CD4-positive, alpha-beta T cell (primary cell): ENCODE results near the gene TBPL2. TPM values are rescaled to one million over a fixed set of nuclear protein-coding genes. Genes with fewer than 3 reads are reported as not detected.
A peak's percentile ranks its signal among the peaks of the same experiment; 100 is the strongest.

ENCODE experiments used
- ATAC-seq: fragments of 200-7000 bp; cut with Tn5 transposase; one replicate; pipeline ENCODE4 v1.10.0; 2022; ENCODE audit warnings: mild to moderate bottlenecking; ENCODE audit not compliant: poor library complexity
- CTCF ChIA-PET: fragments of 350-600 bp; sonication (Branson Sonifier 250); formaldehyde crosslinking; loops from one replicate; lab custom pipeline; 2021; ENCODE audit warnings: antibody characterized with exemption, inconsistent platforms; lab: Charles Lee
- POLR2A ChIA-PET: fragments of 350-600 bp; sonication (Branson Sonifier 250); formaldehyde crosslinking; loops from one replicate; lab custom pipeline; 2021; ENCODE audit warnings: antibody characterized with exemption, inconsistent platforms; lab: Charles Lee
- DNase-seq, 14 experiments: peaks; one replicate each; pipeline ENCODE4 v3.0.0-alpha.2; 2013 to 2020; ENCODE audit warnings: mixed read lengths in 2 of 14
- H3K27ac ChIP-seq, 2 donors: one replicate each; pipeline versions ENCODE4 v1.5.1 to v1.7.0; 2013; ENCODE audit warnings: low read length in 2 of 2, low read depth in 1 of 2, mild to moderate bottlenecking in 1 of 2
- H3K27me3 ChIP-seq, 2 experiments: 1 replicate in 1 of 2; 2 replicates in 1 of 2; pipeline versions ENCODE4 v1.6.1 to v1.7.0; 2013; ENCODE audit warnings: low read length in 2 of 2, control low read depth in 1 of 2, mild to moderate bottlenecking in 1 of 2, moderate library complexity in 1 of 2; ENCODE audit not compliant: insufficient read depth in 2 of 2, control insufficient read depth in 1 of 2
- H3K36me3 ChIP-seq: one replicate; pipeline ENCODE4 v1.6.1; 2013; ENCODE audit warnings: low read length, control low read depth; ENCODE audit not compliant: insufficient read depth
- H3K4me1 ChIP-seq: one replicate; pipeline ENCODE4 v1.6.1; 2013; ENCODE audit warnings: low read length, control low read depth; ENCODE audit not compliant: insufficient read depth
- H3K4me3 ChIP-seq: one replicate; pipeline ENCODE4 v1.5.1; 2013; ENCODE audit warnings: mild to moderate bottlenecking, low read length, moderate library complexity
- H3K9me3 ChIP-seq, 2 experiments: 1 replicate in 1 of 2; 2 replicates in 1 of 2; pipeline versions ENCODE4 v1.6.1 to v1.7.0; 2013; ENCODE audit warnings: low read length in 2 of 2, mild to moderate bottlenecking in 2 of 2, control low read depth in 1 of 2, moderate library complexity in 1 of 2; ENCODE audit not compliant: control insufficient read depth in 1 of 2, insufficient read depth in 1 of 2
- H3K27ac Mint-ChIP-seq: one replicate; pipeline ENCODE4 v1.8.0; 2020; ENCODE audit warnings: mixed read lengths
- H3K27me3 Mint-ChIP-seq: one replicate; pipeline ENCODE4 v1.8.0; 2021; ENCODE audit warnings: mixed read lengths
- H3K36me3 Mint-ChIP-seq: one replicate; pipeline ENCODE4 v1.8.0; 2021; ENCODE audit warnings: low read depth, mixed read lengths
- H3K4me1 Mint-ChIP-seq: one replicate; pipeline ENCODE4 v1.8.0; 2021; ENCODE audit warnings: low read depth, mixed read lengths
- H3K4me3 Mint-ChIP-seq: one replicate; pipeline ENCODE4 v1.8.0; 2020; ENCODE audit warnings: mild to moderate bottlenecking, mixed read lengths
- H3K9me3 Mint-ChIP-seq: one replicate; pipeline ENCODE4 v1.8.0; 2020; ENCODE audit warnings: mixed read lengths
- intact Hi-C, 2 experiments: fragments of 100-400 bp; cut with DNase I in 1 of 2; cut with micrococcal nuclease in 1 of 2; formaldehyde crosslinking; loops; one replicate each; pipeline versions ENCODE4 v1.15.1 to v1.9.0; 2023 to 2025; cut with DNase I, micrococcal nuclease
- total RNA-seq, 174 experiments: library from RNA in 2 of 174; stranded (reverse) in 2 of 174; gene quantifications; one replicate each; pipeline ENCODE4 v1.2.3 and lab custom pipeline; 2021 to 2026
- TF ChIP-seq, protein P1 (sequence below): fragments of 200-600 bp; IDR thresholded peaks from one replicate; pipeline ENCODE4 v1.8.0; 2022; ENCODE audit warnings: antibody characterized with exemption, mild to moderate bottlenecking

The TBPL2 gene
- total RNA-seq, 2 experiments from 2014 or later = not detected

DNA sequence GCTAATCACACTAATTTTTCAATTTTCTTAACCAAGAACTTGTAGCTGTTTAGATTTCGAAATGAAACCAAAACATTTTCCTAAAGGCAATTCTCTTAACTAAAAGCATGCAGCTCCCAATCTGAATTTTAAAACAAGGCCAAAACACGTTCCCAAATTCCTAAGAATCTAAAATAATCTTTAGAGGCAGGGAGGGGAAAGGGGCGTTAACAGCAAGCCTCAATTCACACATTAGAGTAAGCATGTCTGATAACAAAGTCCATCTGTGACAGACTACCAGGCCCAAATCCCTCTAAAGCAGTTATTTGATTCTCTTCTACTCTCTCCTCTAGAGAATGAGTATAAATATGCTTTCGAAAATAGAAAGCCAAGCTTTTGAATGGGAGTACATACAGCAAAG, 29.5 kb downstream of the TBPL2 start:
- peaks cover 58% of the 10 kb centered on the region for H3K4me1 Mint-ChIP-seq
- H3K27me3 ChIP-seq = no peaks in the 10 kb centered on the region
- H3K36me3 ChIP-seq = peaks cover 5% of the 10 kb centered on the region
- ChIA-PET POLR2A (interaction anchor here (0.7 to 1.8 kb wide), 4 partner anchors 21 to 168 kb away, joined by 4 read pairs; partner anchors contain the start of gene FBXO34), CTCF (interaction anchor here (1.2 to 1.4 kb wide), 2 partner anchors 95 to 359 kb away, joined by 3 read pairs; partner anchors contain the start of gene MAPK1IP1L)
- TF ChIP-seq, protein P1, sequence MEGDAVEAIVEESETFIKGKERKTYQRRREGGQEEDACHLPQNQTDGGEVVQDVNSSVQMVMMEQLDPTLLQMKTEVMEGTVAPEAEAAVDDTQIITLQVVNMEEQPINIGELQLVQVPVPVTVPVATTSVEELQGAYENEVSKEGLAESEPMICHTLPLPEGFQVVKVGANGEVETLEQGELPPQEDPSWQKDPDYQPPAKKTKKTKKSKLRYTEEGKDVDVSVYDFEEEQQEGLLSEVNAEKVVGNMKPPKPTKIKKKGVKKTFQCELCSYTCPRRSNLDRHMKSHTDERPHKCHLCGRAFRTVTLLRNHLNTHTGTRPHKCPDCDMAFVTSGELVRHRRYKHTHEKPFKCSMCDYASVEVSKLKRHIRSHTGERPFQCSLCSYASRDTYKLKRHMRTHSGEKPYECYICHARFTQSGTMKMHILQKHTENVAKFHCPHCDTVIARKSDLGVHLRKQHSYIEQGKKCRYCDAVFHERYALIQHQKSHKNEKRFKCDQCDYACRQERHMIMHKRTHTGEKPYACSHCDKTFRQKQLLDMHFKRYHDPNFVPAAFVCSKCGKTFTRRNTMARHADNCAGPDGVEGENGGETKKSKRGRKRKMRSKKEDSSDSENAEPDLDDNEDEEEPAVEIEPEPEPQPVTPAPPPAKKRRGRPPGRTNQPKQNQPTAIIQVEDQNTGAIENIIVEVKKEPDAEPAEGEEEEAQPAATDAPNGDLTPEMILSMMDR = no peak
- no peak overlapping the region for H3K27ac ChIP-seq
- no peaks in the 10 kb centered on the region for H3K9me3 ChIP-seq
- no peaks in the 10 kb centered on the region for H3K27me3 Mint-ChIP-seq
- no peak for DNase-seq
- no peak for ATAC-seq
- H3K27ac Mint-ChIP-seq = peak overlapping the region; percentile 69
- peak overlapping the region; percentile 92 for H3K4me3 ChIP-seq
- no peaks in the 10 kb centered on the region for H3K9me3 Mint-ChIP-seq
- peak overlapping the region; percentile 85 for H3K4me3 Mint-ChIP-seq
- H3K36me3 Mint-ChIP-seq = peaks cover 13% of the 10 kb centered on the region
- H3K4me1 ChIP-seq = peaks cover 9% of the 10 kb centered on the region
- intact Hi-C loops = loop anchor here in 1 of 2 experiments (2.0 to 10.0 kb wide), 2 partner anchors 358 to 704 kb away; partner anchors contain the start of gene PELI2

DNA sequence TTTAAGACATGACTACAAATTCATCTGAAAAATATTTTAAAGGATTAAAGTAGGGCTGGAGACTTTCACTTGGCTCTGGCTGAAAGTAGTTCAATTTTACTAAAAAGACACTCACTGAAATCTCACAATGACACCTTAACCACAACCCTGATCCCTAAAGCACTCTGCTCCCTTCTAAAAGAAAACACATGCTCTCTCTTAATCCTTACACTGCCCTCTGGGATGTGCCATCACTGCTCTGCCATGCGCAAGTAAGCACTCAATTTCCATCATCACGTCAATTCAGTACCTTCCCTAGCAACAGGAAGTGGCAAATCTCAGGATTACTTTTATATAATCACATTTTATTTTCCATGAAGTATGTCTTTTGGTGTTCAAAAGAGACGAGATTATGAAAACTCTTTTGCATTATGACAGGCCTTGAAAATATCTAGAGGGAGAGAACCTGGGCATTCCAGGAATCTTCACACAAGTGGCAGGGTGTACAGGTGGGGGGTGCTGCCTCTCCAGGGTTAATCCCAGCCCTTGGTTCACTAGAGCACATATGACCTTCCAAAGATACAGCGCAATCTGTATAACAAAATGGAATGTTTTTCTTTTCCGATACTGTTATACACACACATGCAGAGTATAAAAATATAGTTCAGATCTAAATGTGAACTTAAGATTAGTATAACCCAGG, 36.1 kb downstream of the TBPL2 start:
- no peak for DNase-seq
- no peaks in the 10 kb centered on the region for H3K27me3 Mint-ChIP-seq
- ATAC-seq = no peak
- no peak overlapping the region for H3K4me3 ChIP-seq
- peaks cover 62% of the 10 kb centered on the region for H3K4me1 Mint-ChIP-seq
- no peak overlapping the region for H3K4me3 Mint-ChIP-seq
- intact Hi-C loops = no loop called here
- CTCF ChIA-PET = no interaction called here
- H3K36me3 ChIP-seq = peaks cover 5% of the 10 kb centered on the region
- H3K9me3 ChIP-seq = no peaks in the 10 kb centered on the region
- no peak overlapping the region for H3K27ac ChIP-seq
- H3K9me3 Mint-ChIP-seq = no peaks in the 10 kb centered on the region
- H3K27me3 ChIP-seq = no peaks in the 10 kb centered on the region
- no peak overlapping the region for H3K27ac Mint-ChIP-seq
- TF ChIP-seq, protein P1 = no peak
- peaks cover 13% of the 10 kb centered on the region for H3K36me3 Mint-ChIP-seq
- peaks cover 4% of the 10 kb centered on the region for H3K4me1 ChIP-seq
- POLR2A ChIA-PET = no interaction called here

- POLR2A ChIA-PET = no interaction called here
Observed at GRCh38 chr14:55401751-55402150, 38.7 kb downstream of the TBPL2 start.

More at GRCh38 chr14:55401751-55402150, 38.7 kb downstream of the TBPL2 start:
- Mint-ChIP-seq H3K36me3 (peaks cover 22% of the 10 kb centered on the region), H3K27me3 (no peaks in the 10 kb centered on the region), H3K4me1 (peaks cover 56% of the 10 kb centered on the region), H3K4me3 (no peak overlapping the region), H3K27ac (no peak overlapping the region), H3K9me3 (no peaks in the 10 kb centered on the region)
- CTCF ChIA-PET = no interaction called here
- no peak overlapping the region for H3K4me3 ChIP-seq
- H3K27me3 ChIP-seq = no peaks in the 10 kb centered on the region
- intact Hi-C loops = no loop called here
- ATAC-seq (no peak), DNase-seq (no peak)
- H3K36me3 ChIP-seq = peaks cover 10% of the 10 kb centered on the region
- no peak overlapping the region for H3K27ac ChIP-seq
- H3K4me1 ChIP-seq = peaks cover 4% of the 10 kb centered on the region
- no peaks in the 10 kb centered on the region for H3K9me3 ChIP-seq
- TF ChIP-seq, protein P1 = no peak
